Measurements from ENCODE around the gene TMEM39B. TPM values are rescaled to one million over a fixed set of nuclear protein-coding genes. Genes with fewer than 3 reads are reported as not detected.

Gene TMEM39B
- total and polyA plus RNA-seq, 2 of the 4 experiments (the other 2 are of a cell fraction), result 6.5 to 28.7 TPM

DNA sequence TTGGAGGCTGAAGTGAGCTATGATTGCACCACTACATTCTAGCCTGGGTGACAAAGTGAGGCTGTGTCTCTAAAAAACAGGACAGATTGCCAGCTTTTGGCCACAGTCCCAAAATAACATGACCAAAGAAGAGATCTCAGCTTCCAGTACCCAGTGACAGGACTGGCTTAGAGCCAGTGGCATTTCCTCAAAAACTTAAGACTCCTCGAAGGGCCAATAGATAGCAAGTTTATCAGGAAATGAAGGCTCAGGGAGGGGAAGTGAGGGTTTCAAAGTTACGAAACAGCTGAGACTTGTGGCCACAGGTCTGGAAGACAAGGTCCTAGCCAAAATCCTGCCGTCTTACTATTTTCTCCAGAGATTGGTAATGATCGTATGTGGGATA, 6.3 kb upstream of the TMEM39B start:
- WGBS, 2 experiments (ENCODE audit: extremely low coverage in 2 of 2, insufficient read length in 1 of 2), result no CpG with 5 or more reads among the region's 4 CpGs
- Histone ChIP-seq H4K20me1 (ENCODE audit: insufficient read depth, low read length) (peaks cover 18% of the 10 kb centered on the region), H4K91ac (ENCODE audit: insufficient read depth, low read depth, low read length) (no peak overlapping the region), H3K4ac (ENCODE audit: low read depth, low read length) (no peak overlapping the region), H2BK15ac (ENCODE audit: low read depth, low read length) (no peak overlapping the region), H3K27me3 (ENCODE audit: control insufficient read depth, insufficient read depth, low read length) (no peaks in the 10 kb centered on the region), H3K4me3 (ENCODE audit: insufficient read depth, low read depth, low read length) (no peak overlapping the region), H3K23ac (ENCODE audit: low read depth, low read length) (no peak overlapping the region), H2BK5ac (ENCODE audit: low read depth, low read length, poor library complexity, severe bottlenecking) (no peak overlapping the region), H3K56ac (ENCODE audit: extremely low read depth, insufficient read depth, low read length) (no peak overlapping the region), H3K79me1 (ENCODE audit: low read depth in 1 of 2, low read length in 2 of 2) (peaks cover 0 to 43% of the 10 kb centered on the region in 2 experiments; a peak in 3 of 4 replicates), H2AFZ (replicated peaks; ENCODE audit: low read length, poor library complexity) (no peak overlapping the region), H3K9ac (ENCODE audit: low read depth, low read length) (no peak overlapping the region), H3K27ac (ENCODE audit: insufficient read depth, low read length) (no peak overlapping the region), H3K4me1 (ENCODE audit: control insufficient read depth, insufficient read depth, low read length) (peaks cover 16% of the 10 kb centered on the region), H3K9me1 (ENCODE audit: insufficient read depth, low read length) (peaks cover 14% of the 10 kb centered on the region), H3K9me3 (ENCODE audit: control insufficient read depth, insufficient read depth, low read length) (no peaks in the 10 kb centered on the region), H3K14ac (replicated peaks; ENCODE audit: low read depth, low read length) (no peak overlapping the region), H4K8ac (ENCODE audit: low read depth in 2 of 2, low read length in 2 of 2) (no peak overlapping the region; a peak in 1 of 4 replicates), H3K36me3 (ENCODE audit: control insufficient read depth, insufficient read depth, low read length) (peaks cover 9% of the 10 kb centered on the region), H3K18ac (ENCODE audit: low read depth, low read length) (no peak overlapping the region), H4K5ac (ENCODE audit: low read depth, low read length) (no peak overlapping the region), H2BK20ac (ENCODE audit: low read depth, low read length) (no peak overlapping the region), H3K4me2 (ENCODE audit: low read depth, low read length) (no peak overlapping the region), H2AK9ac (replicated peaks; ENCODE audit: low read depth, low read length, poor library complexity) (no peak overlapping the region), H2AK5ac (ENCODE audit: low read depth, low read length) (no peak overlapping the region), H2BK120ac (ENCODE audit: low read depth, low read length) (no peak overlapping the region)
- POLR2A ChIA-PET (ENCODE audit: unreplicated experiment), result no interaction called here
- peak; percentile 79 for DNase-seq
- ATAC-seq (ENCODE audit: low read depth), result no peak
- intact Hi-C loops (cut with micrococcal nuclease) (loop anchor here (10.0 kb wide), 1 partner anchor 272 kb away; no protein-coding TSS in a partner anchor), in situ Hi-C loops (cut with MboI; ENCODE audit: low sequenced_read_pairs) (no loop called here), dilution Hi-C loops (cut with HindIII; ENCODE audit: low sequenced_read_pairs, unreplicated experiment) (no loop called here)
- no TSS peak for BruUV-seq (replicated peaks)
- CTCF ChIA-PET, result no interaction called here
- TF ChIP-seq CHD1 (IDR thresholded peaks at IDR 0.05; ENCODE audit: low read depth, low read length) (no peak), CEBPB (IDR thresholded peaks at IDR 0.05; ENCODE audit: low read depth, low read length) (peak; percentile 26; the same call in 1 of the 2 replicates)

Data from IMR-90 (cell line).